Activated T-helper 1 cell treated with anti-CD3 and anti-CD28 coated beads, Interleukin-2, amount 50 U/mL, for 16 hours (primary cell): ENCODE results near the gene HOXC11.

Experiments used
- DNase-seq, 2 donors: peaks; one replicate each; pipeline ENCODE4 v3.0.0-alpha.2; 2020; ENCODE audit warnings: low read depth in 1 of 2, low spot score in 1 of 2

The HOXC11 gene

GRCh38 chr12:54020591-54021405 lies 47.9 kb downstream of the HOXC11 start:
- no peak for DNase-seq

DNA sequence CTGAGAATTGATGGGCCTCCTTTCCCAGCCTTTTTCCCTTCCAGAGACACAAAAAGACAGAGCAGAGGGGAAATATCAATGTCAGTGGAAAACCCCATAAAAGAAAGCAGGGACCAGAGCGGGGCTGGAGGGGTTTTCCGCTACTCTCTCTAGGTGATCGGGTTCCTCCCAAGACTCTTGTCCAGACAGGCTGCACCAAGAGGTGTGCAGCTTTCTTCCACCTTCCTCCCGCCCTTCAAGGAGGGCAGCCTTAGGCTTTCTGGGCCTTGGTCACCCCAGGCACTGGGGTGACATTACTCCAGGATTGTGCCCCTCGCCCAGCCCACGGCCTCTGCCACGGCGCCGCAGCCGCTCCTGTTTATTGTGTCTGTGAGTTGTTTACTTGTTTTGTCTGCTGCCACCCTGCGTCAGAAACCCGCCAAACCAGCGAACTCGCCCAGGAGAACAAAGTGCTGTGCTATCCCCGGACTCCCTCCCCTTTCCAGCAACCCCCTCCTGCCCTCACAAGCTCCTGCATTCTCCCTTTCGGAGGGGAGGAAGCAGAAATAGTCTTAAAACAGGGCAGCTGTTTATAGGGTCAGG lies 48.6 kb downstream of the HOXC11 start:
- DNase-seq: no peak

DNA sequence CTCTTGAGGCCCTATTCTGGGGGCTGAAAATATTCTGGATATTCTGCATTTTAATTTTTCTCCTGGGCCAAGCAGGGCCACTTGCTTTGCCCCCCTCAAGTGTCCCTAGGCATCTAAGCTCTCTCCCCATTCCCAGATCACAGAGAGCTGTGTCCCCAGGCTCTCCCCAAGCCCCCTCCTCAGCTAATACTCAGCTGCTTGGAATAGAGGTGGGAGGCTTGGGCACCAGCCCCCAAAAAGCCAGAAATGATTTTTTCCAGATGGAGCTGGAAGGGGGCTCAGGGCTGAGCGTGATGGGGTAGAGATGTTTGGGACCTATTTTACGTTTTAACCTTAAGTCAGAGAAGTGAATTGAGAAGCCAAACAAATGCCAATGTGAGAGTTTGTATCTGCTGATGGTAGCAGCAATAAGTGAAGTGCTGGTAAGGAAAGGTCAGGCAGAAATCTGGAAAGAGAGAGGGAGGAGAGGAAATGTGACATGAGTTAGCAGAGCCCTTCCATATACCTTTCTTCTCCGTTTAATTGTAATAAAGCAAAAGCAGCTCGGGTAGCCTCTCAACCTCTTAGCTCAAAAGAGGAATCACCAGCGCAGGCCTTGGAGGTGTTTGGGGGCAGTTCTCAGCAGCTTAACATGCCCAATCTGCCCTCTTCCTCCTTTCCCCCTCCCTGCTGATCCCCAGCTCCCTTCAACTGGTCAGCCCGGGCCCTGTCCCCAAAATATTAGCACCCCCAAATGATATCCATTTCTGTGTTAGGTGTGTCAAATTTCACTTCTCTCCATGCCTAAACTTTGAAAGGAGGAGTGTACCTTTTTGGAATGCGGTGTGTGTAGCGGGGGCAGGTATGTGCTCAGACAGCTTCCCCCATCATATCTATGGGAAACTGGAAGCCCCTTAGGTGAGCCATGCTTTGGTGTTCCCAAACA lies 50.3 kb downstream of the HOXC11 start:
- no peak for DNase-seq

DNA sequence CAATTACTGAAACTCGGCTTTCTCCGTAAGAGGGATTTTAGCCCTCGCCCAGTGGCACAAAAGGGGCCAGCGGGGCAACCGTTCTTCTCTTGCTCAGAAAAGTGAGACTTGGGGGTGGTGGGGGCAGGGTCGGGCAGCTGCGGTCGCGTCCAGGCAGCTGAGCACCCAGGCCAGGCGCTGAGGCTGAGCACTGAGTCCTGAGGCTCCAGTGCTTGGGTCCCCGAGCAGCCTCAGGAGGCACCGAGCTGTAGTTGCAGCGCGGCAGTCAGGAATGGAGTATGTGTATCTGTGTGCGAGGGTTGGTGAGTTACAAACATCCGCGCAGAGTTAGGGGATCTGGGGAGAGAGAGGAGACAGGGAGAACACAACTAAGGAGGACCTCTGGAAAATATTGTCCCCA lies 51.2 kb downstream of the HOXC11 start:
- no peak for DNase-seq

DNA sequence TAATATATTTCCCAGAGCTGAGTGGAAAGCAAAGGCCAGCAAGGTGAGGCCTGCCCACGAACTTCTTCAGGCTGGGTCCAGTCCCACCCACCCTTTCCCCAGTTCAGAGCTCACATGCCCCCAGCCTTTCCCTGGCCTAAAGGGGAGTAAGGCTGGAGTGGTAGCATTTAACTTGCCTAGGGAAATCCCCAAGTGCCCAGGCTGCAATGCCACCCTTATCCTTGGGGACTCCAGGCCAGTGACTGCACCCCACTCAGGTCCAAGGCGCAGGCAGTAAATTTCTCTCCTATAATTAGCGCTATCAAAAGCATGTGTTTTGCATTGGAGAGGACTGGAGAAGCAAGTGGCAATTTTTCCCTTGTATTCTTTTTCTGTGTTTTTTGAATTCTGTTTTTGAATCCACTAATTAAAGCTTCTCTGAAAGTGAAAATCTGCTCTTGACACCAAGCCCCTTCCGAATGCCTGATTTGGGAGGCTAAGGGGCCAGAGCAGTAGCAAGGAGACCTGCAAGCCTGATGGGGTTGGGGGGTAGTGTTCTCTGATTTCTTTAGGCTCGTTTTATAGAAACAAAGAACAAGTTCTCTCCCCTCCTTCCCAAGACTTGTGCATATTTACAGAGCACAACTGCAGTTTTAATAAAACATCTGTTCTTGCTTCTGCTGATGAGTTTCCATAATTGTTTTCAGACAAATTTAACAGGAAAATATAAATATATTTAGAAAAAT lies 51.8 kb downstream of the HOXC11 start:
- no peak for DNase-seq

GRCh38 chr12:54025499-54026405 lies 52.8 kb downstream of the HOXC11 start:
- DNase-seq: no peak

DNA sequence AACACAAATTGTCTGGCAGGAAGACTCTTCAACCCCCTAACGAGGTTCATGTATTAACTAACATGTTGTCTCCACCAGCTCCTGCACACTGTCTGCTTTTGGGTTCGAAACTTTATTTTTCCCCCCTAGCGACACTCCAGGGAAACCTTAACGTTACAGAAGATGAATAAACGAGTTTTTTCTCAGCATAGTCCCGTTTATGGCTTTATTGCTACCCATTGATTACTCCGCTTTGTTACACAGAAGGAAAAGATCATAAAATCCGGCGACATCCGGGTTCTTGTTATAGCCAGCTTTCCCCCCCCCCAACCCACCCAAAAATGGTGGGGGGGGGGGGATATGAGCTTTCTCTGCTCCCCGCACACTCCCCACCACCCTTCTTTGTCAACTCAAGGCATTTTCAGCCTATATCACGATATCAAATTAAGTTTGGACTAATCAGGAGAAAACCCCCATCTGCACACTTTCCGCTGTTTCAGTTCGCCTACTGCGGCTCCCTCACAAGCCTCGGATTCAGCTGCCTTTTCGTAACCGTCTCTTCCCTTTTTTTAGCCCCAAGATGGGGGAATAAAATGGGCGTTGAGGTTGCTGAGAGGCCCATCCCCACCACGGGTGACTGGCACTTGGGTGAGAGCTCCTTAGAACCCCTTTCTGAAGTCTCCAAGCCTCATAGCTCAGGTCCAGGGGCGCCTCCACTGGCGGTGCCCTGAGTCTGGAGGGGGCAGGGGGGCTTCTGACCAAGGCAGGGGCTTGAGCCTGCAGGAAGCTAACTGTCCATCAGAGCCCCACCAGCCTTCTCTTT lies 53.9 kb downstream of the HOXC11 start:
- DNase-seq: no peak
